ENCODE results near the gene SUMO3. TPM values are rescaled to one million over a fixed set of nuclear protein-coding genes. Genes with fewer than 3 reads are reported as not detected.

The SUMO3 gene
- total and polyA plus RNA-seq, 2 experiments from 2014 or later = 90.8 to 103 TPM

- TF ChIP-seq ZNF462 (CRISPR knock-in tag; IDR thresholded peaks at IDR 0.05) (no peak), NANOG (IDR thresholded peaks at IDR 0.05; ENCODE audit: borderline replicate concordance) (no peak), ZNF114 (CRISPR knock-in tag; IDR thresholded peaks at IDR 0.05) (no peak), ETS1 (IDR thresholded peaks at IDR 0.05) (no peak), STAT1 (IDR thresholded peaks at IDR 0.05; ENCODE audit: unreplicated experiment) (no peak), CTCF (conservative IDR thresholded peaks at IDR 0.05; ENCODE audit: low read depth in 2 of 2) (no peak)
Observed at GRCh38 chr21:44797775-44798174, 20.1 kb downstream of the SUMO3 start (continued).

- TF ChIP-seq EZH2phosphoT487 (IDR thresholded peaks at IDR 0.05; ENCODE audit: unreplicated experiment) = no peak
- no peak for TF ChIP-seq STAT1 (IDR thresholded peaks at IDR 0.05; ENCODE audit: unreplicated experiment)
- Histone ChIP-seq H2AFZ (no peak overlapping the region), H3K9me2 (ENCODE audit: insufficient read depth) (no peaks in the 10 kb centered on the region), H3K4me2 (no peak overlapping the region), H3K4me1 (ENCODE audit: insufficient read depth) (peaks cover 14% of the 10 kb centered on the region; the same call in 1 of the 2 replicates), H3K27me3 (ENCODE audit: insufficient read depth) (no peaks in the 10 kb centered on the region), H3K27ac (ENCODE audit: low read depth) (peak overlapping the region; percentile 58; the same call in 1 of the 2 replicates), H3K36me3 (ENCODE audit: insufficient read depth) (peaks cover 12% of the 10 kb centered on the region; the same call in 1 of the 2 replicates), H3K79me2 (replicated peaks; ENCODE audit: insufficient read depth) (peaks cover 98% of the 10 kb centered on the region), H3K4me3 (no peak overlapping the region), H4K20me1 (replicated peaks; ENCODE audit: insufficient read depth) (peaks cover 53% of the 10 kb centered on the region), H3F3A (replicated peaks; ENCODE audit: low read depth) (peaks cover 8% of the 10 kb centered on the region; the same call in 1 of the 2 replicates)
- no peak overlapping the region for H3K27ac Mint-ChIP-seq
- ATAC-seq = no peak
- H3K36me3 Mint-ChIP-seq (ENCODE audit: low read depth) = peaks cover 73% of the 10 kb centered on the region
- H3K4me1 Mint-ChIP-seq = peaks cover 26% of the 10 kb centered on the region
- no peak overlapping the region for H3K4me3 Mint-ChIP-seq
- H3K9me3 Mint-ChIP-seq = no peaks in the 10 kb centered on the region
- no peak for DNase-seq (ENCODE audit: low spot score)
- H3K27me3 Mint-ChIP-seq (ENCODE audit: insufficient read depth, low read depth, poor library complexity) = peaks cover 12% of the 10 kb centered on the region
Observed at GRCh38 chr21:44795342-44795741, 22.5 kb downstream of the SUMO3 start.
